ENCODE measurements around the gene RUNX1. TPM values are rescaled to one million over a fixed set of nuclear protein-coding genes. Genes with fewer than 3 reads are reported as not detected.

RUNX1 gene
- total RNA-seq, 1 donor from 2014 or later = 0.47 TPM

DNA sequence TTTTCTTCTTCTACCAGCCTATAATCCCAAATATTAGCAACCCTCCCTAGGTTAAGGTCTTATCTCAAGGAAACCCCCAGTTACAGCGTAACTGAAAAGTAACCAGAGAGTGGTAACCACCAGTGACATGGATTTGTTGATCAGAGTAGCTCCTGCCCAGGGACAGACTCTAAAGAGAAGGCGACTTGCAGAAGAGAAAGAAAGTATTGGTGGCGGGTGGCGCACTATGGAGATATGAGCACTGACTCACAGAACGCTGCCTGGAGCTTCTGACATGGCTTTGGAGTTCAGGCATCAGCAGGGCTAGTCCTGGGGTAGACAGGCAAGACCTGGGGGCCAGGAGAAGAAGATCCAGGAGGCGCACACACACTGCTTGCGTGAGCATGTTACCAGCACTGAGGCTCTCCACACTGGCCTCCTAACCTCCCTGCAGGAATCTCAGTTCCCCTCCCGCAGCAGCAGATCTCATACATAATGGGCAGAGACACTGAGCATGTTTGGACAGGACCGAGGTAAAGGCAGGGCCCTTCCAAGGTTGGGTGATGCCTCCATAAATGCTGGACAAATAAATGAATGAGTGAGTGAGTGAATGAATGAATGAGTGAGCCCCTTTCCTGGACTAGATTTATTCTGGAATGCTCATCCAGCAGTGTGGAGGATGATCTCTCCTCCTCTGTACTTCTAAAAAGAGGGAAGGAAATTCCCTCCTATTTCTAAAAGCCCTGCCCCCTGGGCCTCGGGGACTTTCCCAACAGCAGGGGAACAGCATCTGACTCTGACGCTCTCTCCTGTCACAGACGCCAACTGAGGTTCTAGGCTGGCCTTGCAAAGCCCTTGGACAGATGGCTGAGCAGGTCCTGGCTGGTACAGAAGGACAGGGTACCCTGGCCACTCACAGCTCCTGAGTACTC, 204.8 kb downstream of the RUNX1 start:
- TF ChIP-seq, protein P1, sequence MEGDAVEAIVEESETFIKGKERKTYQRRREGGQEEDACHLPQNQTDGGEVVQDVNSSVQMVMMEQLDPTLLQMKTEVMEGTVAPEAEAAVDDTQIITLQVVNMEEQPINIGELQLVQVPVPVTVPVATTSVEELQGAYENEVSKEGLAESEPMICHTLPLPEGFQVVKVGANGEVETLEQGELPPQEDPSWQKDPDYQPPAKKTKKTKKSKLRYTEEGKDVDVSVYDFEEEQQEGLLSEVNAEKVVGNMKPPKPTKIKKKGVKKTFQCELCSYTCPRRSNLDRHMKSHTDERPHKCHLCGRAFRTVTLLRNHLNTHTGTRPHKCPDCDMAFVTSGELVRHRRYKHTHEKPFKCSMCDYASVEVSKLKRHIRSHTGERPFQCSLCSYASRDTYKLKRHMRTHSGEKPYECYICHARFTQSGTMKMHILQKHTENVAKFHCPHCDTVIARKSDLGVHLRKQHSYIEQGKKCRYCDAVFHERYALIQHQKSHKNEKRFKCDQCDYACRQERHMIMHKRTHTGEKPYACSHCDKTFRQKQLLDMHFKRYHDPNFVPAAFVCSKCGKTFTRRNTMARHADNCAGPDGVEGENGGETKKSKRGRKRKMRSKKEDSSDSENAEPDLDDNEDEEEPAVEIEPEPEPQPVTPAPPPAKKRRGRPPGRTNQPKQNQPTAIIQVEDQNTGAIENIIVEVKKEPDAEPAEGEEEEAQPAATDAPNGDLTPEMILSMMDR (IDR thresholded peaks at IDR 0.05; ENCODE audit: partially characterized antibody, unreplicated experiment) = no peak
- Mint-ChIP-seq H3K36me3 (ENCODE audit: unreplicated experiment) (no peaks in the 10 kb centered on the region), H3K4me3 (ENCODE audit: unreplicated experiment) (no peak overlapping the region), H3K9me3 (ENCODE audit: unreplicated experiment) (peaks cover 6% of the 10 kb centered on the region), H3K27me3 (ENCODE audit: unreplicated experiment) (peaks cover 5% of the 10 kb centered on the region), H3K4me1 (ENCODE audit: low read depth, unreplicated experiment) (peaks cover 19% of the 10 kb centered on the region), H3K27ac (ENCODE audit: unreplicated experiment) (no peak overlapping the region)
- DNase-seq = peak; percentile 40

DNA sequence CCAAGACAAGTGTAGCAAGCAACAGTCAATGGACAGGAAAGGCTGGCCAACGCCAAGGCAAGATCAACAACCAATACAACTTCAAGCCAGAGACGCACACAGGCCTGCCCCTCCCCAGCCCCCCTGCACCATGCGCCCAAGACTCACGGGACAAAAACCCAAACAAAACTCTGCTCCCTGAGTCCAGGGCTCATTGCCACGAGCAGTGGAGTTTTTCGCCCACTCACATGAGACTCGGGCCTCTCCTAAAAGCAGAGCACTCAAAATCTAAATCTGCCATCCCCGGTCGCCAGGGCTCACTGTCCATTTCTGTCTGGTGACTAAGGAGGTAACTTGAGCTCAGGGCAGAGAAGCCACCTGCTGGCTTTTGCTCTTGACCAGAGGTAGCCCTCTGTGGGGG, 205.5 kb downstream of the RUNX1 start:
- Mint-ChIP-seq H3K4me3 (ENCODE audit: unreplicated experiment) (no peak overlapping the region), H3K27me3 (ENCODE audit: unreplicated experiment) (peaks cover 5% of the 10 kb centered on the region), H3K4me1 (ENCODE audit: low read depth, unreplicated experiment) (peaks cover 19% of the 10 kb centered on the region), H3K27ac (ENCODE audit: unreplicated experiment) (no peak overlapping the region), H3K36me3 (ENCODE audit: unreplicated experiment) (no peaks in the 10 kb centered on the region), H3K9me3 (ENCODE audit: unreplicated experiment) (peaks cover 6% of the 10 kb centered on the region)
- TF ChIP-seq, protein P1 (IDR thresholded peaks at IDR 0.05; ENCODE audit: partially characterized antibody, unreplicated experiment) = no peak
- no peak for DNase-seq

DNA sequence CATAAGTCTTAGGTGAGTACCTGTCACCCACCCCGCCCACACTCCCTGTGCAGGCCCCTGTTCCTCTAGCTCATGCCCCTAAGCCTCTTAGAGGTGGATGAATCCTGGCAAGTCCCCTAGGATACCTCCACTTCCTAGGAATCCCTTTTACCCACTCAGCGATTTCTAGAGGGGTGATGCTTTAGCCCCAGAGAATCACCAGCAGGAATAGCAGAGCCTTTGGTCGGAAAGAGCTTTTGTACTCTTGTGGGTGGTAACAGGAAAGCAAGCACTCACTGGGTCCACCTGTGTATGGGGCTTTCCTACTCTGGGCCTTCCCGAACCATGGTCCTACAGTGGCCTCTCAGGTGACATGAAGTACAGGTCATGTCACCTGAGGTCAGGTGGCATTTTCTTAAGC, 207.9 kb downstream of the RUNX1 start:
- no peak for DNase-seq
- H3K9me3 Mint-ChIP-seq (ENCODE audit: unreplicated experiment) = peaks cover 6% of the 10 kb centered on the region
- H3K4me3 Mint-ChIP-seq (ENCODE audit: unreplicated experiment) = no peak overlapping the region
- H3K27me3 Mint-ChIP-seq (ENCODE audit: unreplicated experiment) = peaks cover 5% of the 10 kb centered on the region
- peaks cover 14% of the 10 kb centered on the region for H3K4me1 Mint-ChIP-seq (ENCODE audit: low read depth, unreplicated experiment)
- H3K27ac Mint-ChIP-seq (ENCODE audit: unreplicated experiment) = no peak overlapping the region
- TF ChIP-seq, protein P1 (IDR thresholded peaks at IDR 0.05; ENCODE audit: partially characterized antibody, unreplicated experiment) = no peak
- H3K36me3 Mint-ChIP-seq (ENCODE audit: unreplicated experiment) = no peaks in the 10 kb centered on the region

DNA sequence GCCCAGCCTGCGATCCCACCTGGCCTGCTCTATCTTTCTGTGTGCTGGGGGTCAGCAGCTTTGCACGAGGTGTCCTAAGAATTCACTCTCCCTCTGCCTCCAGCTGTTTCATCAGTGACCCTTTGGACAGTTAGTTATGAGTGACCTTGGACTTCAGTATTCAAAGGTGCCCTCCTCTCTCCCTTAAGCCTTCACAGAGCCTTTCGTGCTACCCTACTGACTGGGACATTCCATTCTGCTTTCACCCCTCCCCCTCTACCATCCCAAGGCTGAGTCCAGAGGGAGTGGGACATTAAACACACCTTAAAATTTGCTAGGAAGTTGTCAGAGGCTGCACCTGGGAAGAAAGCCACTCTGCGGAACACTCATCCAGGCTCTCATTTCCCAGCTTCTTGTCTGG, 208.4 kb downstream of the RUNX1 start:
- H3K4me3 Mint-ChIP-seq (ENCODE audit: unreplicated experiment) = no peak overlapping the region
- no peaks in the 10 kb centered on the region for H3K36me3 Mint-ChIP-seq (ENCODE audit: unreplicated experiment)
- no peak overlapping the region for H3K27ac Mint-ChIP-seq (ENCODE audit: unreplicated experiment)
- no peak for DNase-seq
- H3K9me3 Mint-ChIP-seq (ENCODE audit: unreplicated experiment) = peaks cover 6% of the 10 kb centered on the region
- H3K4me1 Mint-ChIP-seq (ENCODE audit: low read depth, unreplicated experiment) = peaks cover 12% of the 10 kb centered on the region
- H3K27me3 Mint-ChIP-seq (ENCODE audit: unreplicated experiment) = peaks cover 5% of the 10 kb centered on the region
- TF ChIP-seq, protein P1 (IDR thresholded peaks at IDR 0.05; ENCODE audit: partially characterized antibody, unreplicated experiment) = no peak

Measured in glutamatergic neuron (in vitro differentiated cells).